Measurements from ENCODE around the gene PCSK2.

The PCSK2 gene

GRCh38 chr20:17534077-17534476, 307.2 kb downstream of the PCSK2 start:
- Histone ChIP-seq H3K4me3 (ENCODE audit: low read length in 2 of 2) (no peak overlapping the region), H3K36me3 (ENCODE audit: control insufficient read depth in 2 of 2, insufficient read depth in 2 of 2, low read length in 2 of 2) (no peaks in the 10 kb centered on the region), H3K9ac (ENCODE audit: low read depth in 1 of 2, low read length in 2 of 2) (no peak overlapping the region), H3K4me1 (ENCODE audit: control insufficient read depth in 2 of 2, insufficient read depth in 2 of 2, low read length in 2 of 2) (peaks cover 0 to 13% of the 10 kb centered on the region in 2 donors), H3K27ac (ENCODE audit: low read depth in 2 of 2, low read length in 2 of 2) (no peak overlapping the region), H3K27me3 (ENCODE audit: control insufficient read depth in 2 of 2, insufficient read depth in 2 of 2, low read length in 2 of 2) (peaks cover 0 to 4% of the 10 kb centered on the region in 2 donors), H3K9me3 (ENCODE audit: control insufficient read depth in 2 of 2, low read length in 2 of 2) (no peaks in the 10 kb centered on the region)
